Panc1 (cell line): ENCODE measurements around the gene SIGLEC1. TPM values are rescaled to one million over a fixed set of nuclear protein-coding genes. Genes with fewer than 3 reads are reported as not detected.

Source experiments
- ATAC-seq: fragments of 200-7000 bp; cut with Tn5 transposase; 2 replicates; pipeline ENCODE4 v1.9.1; 2020; ENCODE audit warnings: mild to moderate bottlenecking, moderate library complexity
- BruUV-seq: library from RNA; stranded (reverse); fragments of 400-500 nt; replicated peaks from 2 replicates; lab custom pipeline; 2021; lab: Mats Ljungman, UMichigan
- CTCF ChIA-PET: fragments of 300-600 bp; sonication (Branson Sonifier 250); formaldehyde crosslinking; loops from one replicate; lab custom pipeline; 2022; ENCODE audit warnings: antibody characterized with exemption; lab: Charles Lee
- POLR2A ChIA-PET: fragments of 300-600 bp; sonication (Branson Sonifier 250); formaldehyde crosslinking; loops from one replicate; lab custom pipeline; 2022; ENCODE audit warnings: antibody characterized with exemption; lab: Charles Lee
- DNase-seq: peaks from one replicate; pipeline ENCODE4 v3.0.0-alpha.2; 2010; ENCODE audit warnings: low read depth, low spot score
- H3K27ac ChIP-seq: 2 replicates; pipeline ENCODE4 v1.5.1; 2011; ENCODE audit warnings: mild to moderate bottlenecking, low read length, inconsistent platforms
- H3K27me3 ChIP-seq: fragments of 200-500 bp; sonication (Bioruptor generic); 2 replicates; pipeline ENCODE4 v1.6.0; 2014; ENCODE audit warnings: low read length, inconsistent platforms; ENCODE audit not compliant: control insufficient read depth, insufficient read depth
- H3K36me3 ChIP-seq: fragments of 200-500 bp; sonication (Bioruptor generic); 2 replicates; pipeline ENCODE4 v1.5.1; 2014; ENCODE audit warnings: inconsistent platforms, mild to moderate bottlenecking, low read length, moderate library complexity; ENCODE audit not compliant: control insufficient read depth, insufficient read depth
- H3K4me1 ChIP-seq: 2 replicates; pipeline ENCODE4 v1.5.1; 2011; ENCODE audit warnings: inconsistent platforms, mild to moderate bottlenecking, low read length, moderate library complexity; ENCODE audit not compliant: control insufficient read depth, insufficient read depth
- H3K4me3 ChIP-seq, 2 experiments: 2 replicates each; pipeline ENCODE4 v1.5.1; 2011 to 2012; ENCODE audit warnings: low read depth in 2 of 2, low read length in 2 of 2, mild to moderate bottlenecking in 2 of 2, inconsistent platforms in 1 of 2, moderate library complexity in 1 of 2
- H3K9me3 ChIP-seq: fragments of 200-500 bp; sonication (Bioruptor generic); 2 replicates; pipeline ENCODE4 v1.5.1; 2014; ENCODE audit warnings: low read depth, mild to moderate bottlenecking, inconsistent platforms, low read length, moderate library complexity; ENCODE audit not compliant: control insufficient read depth, insufficient read depth
- POLR2AphosphoS5 ChIP-seq: IDR thresholded peaks from 2 replicates; pipeline ENCODE4 v1.6.1; 2012; ENCODE audit warnings: mild to moderate bottlenecking, low read depth, low read length, moderate library complexity
- SIN3A ChIP-seq: IDR thresholded peaks from 2 replicates; pipeline ENCODE4 v1.6.1; 2012; ENCODE audit warnings: low read depth, mild to moderate bottlenecking, low read length, moderate library complexity, borderline replicate concordance; ENCODE audit not compliant: insufficient read depth
- TCF7L2 ChIP-seq: IDR thresholded peaks from 2 replicates; pipeline ENCODE4 v1.6.1; 2011; ENCODE audit warnings: mild to moderate bottlenecking, low read depth, low read length, inconsistent platforms
- in situ Hi-C: cut with HindIII; loops from 2 replicates; pipeline ENCODE4 v1.10.0; 2016; ENCODE audit warnings: low sequenced_read_pairs, low pct_unique_long_range_greater_than_20kb
- intact Hi-C: fragments of 100-400 bp; cut with micrococcal nuclease; formaldehyde crosslinking; loops from one replicate; pipeline ENCODE4 v1.10.0; 2022; ENCODE audit not compliant: unreplicated experiment
- total RNA-seq: library from RNA; stranded (reverse); gene quantifications from one replicate; pipeline ENCODE4 v1.2.1, GENCODE V29; 2021; ENCODE audit not compliant: unreplicated experiment
- TF ChIP-seq, protein P1 (sequence below), 2 experiments: IDR thresholded peaks; 2 replicates each; pipeline ENCODE4 v1.6.1; 2011 to 2012; ENCODE audit warnings: low read depth in 2 of 2, control low read depth in 1 of 2, low read length in 1 of 2, mild to moderate bottlenecking in 1 of 2, moderate library complexity in 1 of 2; ENCODE audit not compliant: insufficient read depth in 1 of 2
- TF ChIP-seq, protein P2 (sequence below): fragments of 450-650 bp; IDR thresholded peaks from 2 replicates; pipeline ENCODE4 v1.5.1; 2017; ENCODE audit warnings: mild to moderate bottlenecking

Gene SIGLEC1
- total RNA-seq, 1 experiment from 2014 or later = 0.03 TPM

DNA sequence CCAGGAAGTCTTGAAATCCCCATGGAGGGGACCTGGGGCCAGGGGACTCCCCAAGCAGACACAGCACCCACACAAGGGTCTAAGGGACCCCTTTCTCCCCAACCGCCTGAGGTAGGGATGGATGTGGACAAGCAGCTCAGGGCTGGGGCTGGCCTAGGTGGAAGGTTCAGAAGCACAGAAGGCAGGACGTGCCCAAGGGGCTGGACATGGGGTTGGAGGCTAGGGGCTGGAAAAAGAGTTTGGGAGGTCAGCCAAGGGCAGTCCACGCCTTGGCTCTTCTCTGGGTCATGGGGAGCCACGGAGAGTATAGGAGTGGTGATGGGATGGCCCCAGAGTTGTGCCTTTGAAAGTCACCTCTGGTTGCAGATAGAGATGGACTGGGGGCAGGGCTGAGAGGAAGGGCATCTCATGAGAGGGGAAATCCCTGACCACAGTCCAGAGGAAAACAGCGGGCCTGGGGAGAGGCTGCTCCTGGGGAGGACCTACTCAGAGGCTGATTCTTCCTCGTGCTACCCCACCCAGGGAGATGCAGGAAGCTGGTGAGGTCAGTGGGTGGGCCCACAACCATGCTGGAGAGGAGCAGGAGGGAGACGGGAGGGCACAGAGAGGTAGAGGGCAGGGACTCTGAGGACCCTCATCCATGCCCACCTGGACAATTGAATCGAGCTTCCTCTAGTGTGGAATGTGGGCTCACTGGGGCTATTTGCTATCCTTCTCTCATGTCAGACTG lies 17.6 kb upstream of the SIGLEC1 start:
- CTCF ChIA-PET = interaction anchor here (0.6 to 1.2 kb wide), 3 partner anchors 13 to 38 kb away, joined by 3 to 8 read pairs (median 4); partner anchors contain the start of gene ADISSP
- intact Hi-C loops = no loop called here

DNA sequence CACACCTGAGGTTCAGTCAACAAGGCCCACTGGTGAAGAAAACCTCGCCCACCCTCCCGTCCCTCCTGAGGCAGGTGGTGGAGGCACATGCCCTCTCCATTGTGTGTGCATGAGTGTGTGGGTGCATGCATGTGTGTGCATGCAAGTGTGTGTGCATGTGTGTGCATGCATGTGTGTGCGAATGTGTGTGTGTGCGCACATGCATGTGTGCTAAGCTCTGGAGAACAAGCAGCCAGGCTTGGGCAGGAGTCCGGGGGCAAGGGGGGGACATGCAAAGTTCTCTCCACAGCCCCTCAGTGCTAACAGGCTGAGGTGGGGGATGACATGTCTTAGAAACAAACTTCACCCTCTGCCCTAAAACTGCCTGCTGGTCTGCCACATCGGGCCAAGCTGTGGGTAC lies 17.0 kb upstream of the SIGLEC1 start:
- POLR2A ChIA-PET = no interaction called here
- TF ChIP-seq SIN3A = no peak
- TF ChIP-seq POLR2AphosphoS5 = no peak
- TF ChIP-seq TCF7L2 = no peak
- TF ChIP-seq, protein P1, sequence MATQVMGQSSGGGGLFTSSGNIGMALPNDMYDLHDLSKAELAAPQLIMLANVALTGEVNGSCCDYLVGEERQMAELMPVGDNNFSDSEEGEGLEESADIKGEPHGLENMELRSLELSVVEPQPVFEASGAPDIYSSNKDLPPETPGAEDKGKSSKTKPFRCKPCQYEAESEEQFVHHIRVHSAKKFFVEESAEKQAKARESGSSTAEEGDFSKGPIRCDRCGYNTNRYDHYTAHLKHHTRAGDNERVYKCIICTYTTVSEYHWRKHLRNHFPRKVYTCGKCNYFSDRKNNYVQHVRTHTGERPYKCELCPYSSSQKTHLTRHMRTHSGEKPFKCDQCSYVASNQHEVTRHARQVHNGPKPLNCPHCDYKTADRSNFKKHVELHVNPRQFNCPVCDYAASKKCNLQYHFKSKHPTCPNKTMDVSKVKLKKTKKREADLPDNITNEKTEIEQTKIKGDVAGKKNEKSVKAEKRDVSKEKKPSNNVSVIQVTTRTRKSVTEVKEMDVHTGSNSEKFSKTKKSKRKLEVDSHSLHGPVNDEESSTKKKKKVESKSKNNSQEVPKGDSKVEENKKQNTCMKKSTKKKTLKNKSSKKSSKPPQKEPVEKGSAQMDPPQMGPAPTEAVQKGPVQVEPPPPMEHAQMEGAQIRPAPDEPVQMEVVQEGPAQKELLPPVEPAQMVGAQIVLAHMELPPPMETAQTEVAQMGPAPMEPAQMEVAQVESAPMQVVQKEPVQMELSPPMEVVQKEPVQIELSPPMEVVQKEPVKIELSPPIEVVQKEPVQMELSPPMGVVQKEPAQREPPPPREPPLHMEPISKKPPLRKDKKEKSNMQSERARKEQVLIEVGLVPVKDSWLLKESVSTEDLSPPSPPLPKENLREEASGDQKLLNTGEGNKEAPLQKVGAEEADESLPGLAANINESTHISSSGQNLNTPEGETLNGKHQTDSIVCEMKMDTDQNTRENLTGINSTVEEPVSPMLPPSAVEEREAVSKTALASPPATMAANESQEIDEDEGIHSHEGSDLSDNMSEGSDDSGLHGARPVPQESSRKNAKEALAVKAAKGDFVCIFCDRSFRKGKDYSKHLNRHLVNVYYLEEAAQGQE (IDR thresholded peaks at IDR 0.05; ENCODE audit: insufficient read depth in 1 of 2, low read depth in 2 of 2, low read length in 1 of 2) = no peak
- TF ChIP-seq, protein P2, sequence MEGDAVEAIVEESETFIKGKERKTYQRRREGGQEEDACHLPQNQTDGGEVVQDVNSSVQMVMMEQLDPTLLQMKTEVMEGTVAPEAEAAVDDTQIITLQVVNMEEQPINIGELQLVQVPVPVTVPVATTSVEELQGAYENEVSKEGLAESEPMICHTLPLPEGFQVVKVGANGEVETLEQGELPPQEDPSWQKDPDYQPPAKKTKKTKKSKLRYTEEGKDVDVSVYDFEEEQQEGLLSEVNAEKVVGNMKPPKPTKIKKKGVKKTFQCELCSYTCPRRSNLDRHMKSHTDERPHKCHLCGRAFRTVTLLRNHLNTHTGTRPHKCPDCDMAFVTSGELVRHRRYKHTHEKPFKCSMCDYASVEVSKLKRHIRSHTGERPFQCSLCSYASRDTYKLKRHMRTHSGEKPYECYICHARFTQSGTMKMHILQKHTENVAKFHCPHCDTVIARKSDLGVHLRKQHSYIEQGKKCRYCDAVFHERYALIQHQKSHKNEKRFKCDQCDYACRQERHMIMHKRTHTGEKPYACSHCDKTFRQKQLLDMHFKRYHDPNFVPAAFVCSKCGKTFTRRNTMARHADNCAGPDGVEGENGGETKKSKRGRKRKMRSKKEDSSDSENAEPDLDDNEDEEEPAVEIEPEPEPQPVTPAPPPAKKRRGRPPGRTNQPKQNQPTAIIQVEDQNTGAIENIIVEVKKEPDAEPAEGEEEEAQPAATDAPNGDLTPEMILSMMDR = no peak
- Histone ChIP-seq H3K27me3 (peaks cover 8% of the 10 kb centered on the region; the same call in 1 of the 2 replicates), H3K27ac (no peak overlapping the region), H3K36me3 (no peaks in the 10 kb centered on the region), H3K9me3 (no peaks in the 10 kb centered on the region), H3K4me1 (0 out of 2 replicates have a peak, but pooled peaks cover 3% of the 10 kb centered on the region), H3K4me3 (no peak overlapping the region)
- CTCF ChIA-PET = interaction anchor here (0.6 to 1.2 kb wide), 3 partner anchors 17 to 38 kb away, joined by 3 to 8 read pairs (median 3); partner anchors contain the start of genes ADISSP and SIGLEC1
- ATAC-seq = no peak
- intact Hi-C loops = no loop called here
- no peak for DNase-seq
- in situ Hi-C loops = no loop called here
- no TSS peak for BruUV-seq

More for the DNA sequence above, 17.6 kb upstream of the SIGLEC1 start:
- TF ChIP-seq SIN3A = no peak
- Histone ChIP-seq H3K36me3 (no peaks in the 10 kb centered on the region), H3K27ac (no peak overlapping the region), H3K4me1 (0 out of 2 replicates have a peak, but pooled peaks cover 3% of the 10 kb centered on the region), H3K4me3 (no peak overlapping the region), H3K9me3 (no peaks in the 10 kb centered on the region), H3K27me3 (peaks cover 6% of the 10 kb centered on the region; the same call in 1 of the 2 replicates)
- in situ Hi-C loops = no loop called here
- POLR2A ChIA-PET = no interaction called here
- ATAC-seq (0 out of 2 replicates have a peak, but pooled peaks have one; percentile 12), DNase-seq (no peak)
- BruUV-seq = no TSS peak

DNA sequence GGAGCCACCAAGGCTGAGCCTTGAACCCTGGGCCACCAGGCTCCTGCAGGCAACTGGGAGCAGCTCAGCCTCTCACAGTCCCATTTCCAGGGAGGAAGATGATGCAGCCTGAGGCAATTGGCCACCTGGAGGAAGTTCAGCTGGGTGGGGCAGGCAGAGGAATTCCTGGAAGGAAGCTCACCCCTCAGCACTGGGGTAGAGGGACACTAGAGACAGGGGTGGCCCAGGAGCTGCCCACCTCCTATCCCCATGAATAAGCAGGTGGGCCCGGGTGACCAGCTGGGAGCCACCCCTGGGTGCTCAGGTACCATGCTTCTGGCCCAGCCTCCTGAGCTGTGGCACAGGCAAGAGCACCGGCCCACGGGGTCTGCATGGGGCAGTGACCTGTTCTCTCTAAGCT lies 16.5 kb upstream of the SIGLEC1 start:
- ChIA-PET CTCF (interaction anchor here (0.6 kb wide), 2 partner anchors 16 to 33 kb away, joined by 3 read pairs; partner anchors contain the start of gene SIGLEC1), POLR2A (no interaction called here)
- ATAC-seq = no peak
- DNase-seq = no peak
- no TSS peak for BruUV-seq
- TF ChIP-seq POLR2AphosphoS5 (no peak), TCF7L2 (no peak), SIN3A (no peak)
- TF ChIP-seq, protein P2 = no peak
- TF ChIP-seq, protein P1 (IDR thresholded peaks at IDR 0.05; ENCODE audit: insufficient read depth in 1 of 2, low read depth in 2 of 2, low read length in 1 of 2) = no peak
- no peak overlapping the region for H3K27ac ChIP-seq
- H3K4me3 ChIP-seq = no peak overlapping the region
- intact Hi-C loops = no loop called here
- no peaks in the 10 kb centered on the region for H3K9me3 ChIP-seq
- H3K27me3 ChIP-seq = peaks cover 8% of the 10 kb centered on the region; the same call in 1 of the 2 replicates
- in situ Hi-C loops = no loop called here
- H3K4me1 ChIP-seq = 0 out of 2 replicates have a peak, but pooled peaks cover 3% of the 10 kb centered on the region
- no peaks in the 10 kb centered on the region for H3K36me3 ChIP-seq
